Chondrocyte (in vitro differentiated cells): ENCODE data around the gene KLK7. TPM values are rescaled to one million over a fixed set of nuclear protein-coding genes. Genes with fewer than 3 reads are reported as not detected.

Source experiments
- DNase-seq: peaks from one replicate; pipeline ENCODE4 v3.0.0; 2021; ENCODE audit warnings: mixed read lengths, low spot score
- H3K27ac Mint-ChIP-seq: one replicate; pipeline ENCODE4 v1.8.0; 2021; ENCODE audit warnings: mild to moderate bottlenecking, moderate library complexity, mixed read lengths; ENCODE audit not compliant: unreplicated experiment
- H3K27me3 Mint-ChIP-seq: 2 replicates; pipeline ENCODE4 v1.8.0; 2021; ENCODE audit warnings: low read depth, mixed read lengths
- H3K36me3 Mint-ChIP-seq: 2 replicates; pipeline ENCODE4 v1.8.0; 2021; ENCODE audit warnings: low read depth, mixed read lengths
- H3K4me1 Mint-ChIP-seq: 2 replicates; pipeline ENCODE4 v1.8.0; 2021; ENCODE audit warnings: low read depth, mild to moderate bottlenecking, mixed read lengths
- H3K4me3 Mint-ChIP-seq: one replicate; pipeline ENCODE4 v1.8.0; 2021; ENCODE audit warnings: mild to moderate bottlenecking, moderate library complexity, mixed read lengths; ENCODE audit not compliant: unreplicated experiment
- H3K9me3 Mint-ChIP-seq: 2 replicates; pipeline ENCODE4 v1.8.0; 2021; ENCODE audit warnings: low read depth, mixed read lengths
- CTCF ChIP-seq: fragments of 200-600 bp; sonication (generic); IDR thresholded peaks from 2 replicates; pipeline ENCODE4 v1.5.0; 2021; ENCODE audit warnings: antibody characterized with exemption, mild to moderate bottlenecking, moderate library complexity
- total RNA-seq: library from RNA; stranded (reverse); gene quantifications from 3 replicates; pipeline ENCODE4 v1.2.1, GENCODE V29; 2021

Gene KLK7
- total RNA-seq, 1 donor from 2014 or later = not detected

GRCh38 chr19:50982186-50982585 lies 1.5 kb downstream of the KLK7 start:
- Mint-ChIP-seq H3K4me1 (no peaks in the 10 kb centered on the region), H3K36me3 (no peaks in the 10 kb centered on the region), H3K9me3 (peaks cover 10% of the 10 kb centered on the region), H3K27ac (no peak overlapping the region), H3K27me3 (peaks cover 10% of the 10 kb centered on the region), H3K4me3 (no peak overlapping the region)
- no peak for DNase-seq
- no peak for TF ChIP-seq CTCF

DNA sequence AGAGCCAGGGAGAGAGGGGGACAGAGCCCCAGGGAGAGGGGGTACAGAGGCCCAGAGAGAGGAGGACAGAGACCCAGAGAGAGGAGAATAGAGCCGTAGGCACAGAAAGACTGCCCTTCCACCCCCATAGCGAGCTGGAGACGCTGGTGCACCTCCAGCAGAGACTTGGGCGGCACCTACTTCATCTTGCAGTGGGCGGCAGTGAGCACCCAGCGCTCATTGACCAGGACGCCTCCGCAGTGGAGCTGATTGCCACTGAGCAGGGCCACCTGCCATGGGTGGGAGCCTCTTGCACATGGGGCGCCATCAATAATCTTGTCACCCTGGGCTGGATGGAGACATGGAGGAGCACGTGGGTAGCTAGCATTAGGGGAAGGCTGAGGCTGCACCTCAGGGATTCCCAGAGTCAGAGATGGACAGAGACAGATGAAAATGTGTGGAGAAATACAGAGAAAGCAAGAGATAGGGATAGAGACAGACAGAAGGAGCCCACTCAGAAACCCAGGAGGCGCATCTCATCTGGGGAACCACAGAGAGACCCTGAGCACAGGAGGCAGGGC lies 2.0 kb downstream of the KLK7 start:
- peaks cover 12% of the 10 kb centered on the region for H3K9me3 Mint-ChIP-seq
- no peaks in the 10 kb centered on the region for H3K36me3 Mint-ChIP-seq
- H3K27me3 Mint-ChIP-seq = peaks cover 10% of the 10 kb centered on the region
- no peak overlapping the region for H3K4me3 Mint-ChIP-seq
- H3K4me1 Mint-ChIP-seq = no peaks in the 10 kb centered on the region
- no peak overlapping the region for H3K27ac Mint-ChIP-seq
- DNase-seq = no peak
- TF ChIP-seq CTCF = no peak

DNA sequence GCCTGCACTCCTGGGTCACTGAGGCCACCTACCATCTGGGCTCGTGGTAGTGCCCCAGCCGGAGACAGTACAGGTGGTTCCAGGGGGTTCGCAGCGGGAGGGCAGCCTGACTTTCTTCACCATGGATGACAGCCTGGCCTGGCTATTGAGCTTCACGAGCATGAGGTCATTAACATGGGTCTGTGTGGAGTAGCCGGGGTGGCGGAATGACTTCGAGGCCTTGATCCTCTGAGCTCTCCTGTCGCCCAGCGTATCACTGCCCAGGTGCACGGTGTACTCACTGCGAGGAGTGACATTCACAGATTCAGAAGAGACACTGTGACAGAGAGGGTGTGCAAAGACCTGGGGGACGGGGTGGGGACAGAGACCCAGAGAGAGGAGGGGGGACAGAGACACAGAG lies 3.5 kb downstream of the KLK7 start:
- no peak for TF ChIP-seq CTCF
- no peak for DNase-seq
- Mint-ChIP-seq H3K4me1 (no peaks in the 10 kb centered on the region), H3K4me3 (no peak overlapping the region), H3K27me3 (peaks cover 10% of the 10 kb centered on the region), H3K36me3 (no peaks in the 10 kb centered on the region), H3K27ac (no peak overlapping the region), H3K9me3 (peaks cover 6% of the 10 kb centered on the region)

GRCh38 chr19:50979758-50980157 lies 4.0 kb downstream of the KLK7 start:
- no peaks in the 10 kb centered on the region for H3K4me1 Mint-ChIP-seq
- H3K27ac Mint-ChIP-seq = no peak overlapping the region
- H3K4me3 Mint-ChIP-seq = no peak overlapping the region
- peaks cover 3% of the 10 kb centered on the region for H3K9me3 Mint-ChIP-seq
- H3K27me3 Mint-ChIP-seq = peaks cover 10% of the 10 kb centered on the region
- no peaks in the 10 kb centered on the region for H3K36me3 Mint-ChIP-seq
- no peak for DNase-seq
- TF ChIP-seq CTCF = no peak

DNA sequence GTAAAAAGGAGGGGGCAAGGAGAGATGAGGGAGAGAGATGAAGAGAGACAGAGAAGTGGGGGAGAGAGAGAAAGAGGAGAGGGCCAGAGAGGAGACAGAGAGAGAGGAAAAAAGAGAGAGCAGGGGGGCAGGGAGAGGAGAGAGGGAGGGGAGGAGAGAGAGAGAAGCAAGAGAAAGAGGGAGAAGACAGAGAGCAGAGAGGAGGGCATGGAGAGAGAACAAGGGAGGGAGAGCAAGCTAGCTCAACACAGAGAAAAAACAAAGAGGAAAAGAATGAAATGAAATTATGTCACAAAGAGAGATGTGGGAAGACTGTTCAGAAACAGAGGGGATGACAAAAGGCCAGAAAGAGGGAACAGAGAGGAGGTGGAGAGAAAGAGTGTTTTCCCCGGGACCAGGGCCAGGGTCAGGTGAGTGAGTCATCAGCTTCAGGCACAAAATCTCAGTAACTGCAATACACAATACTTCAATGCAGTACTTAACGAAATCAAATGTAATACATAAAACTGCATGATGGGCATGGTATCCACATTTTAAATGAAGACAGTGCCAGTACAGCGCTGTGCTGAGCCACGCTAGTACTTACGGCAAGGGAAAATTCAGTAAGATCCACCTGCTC lies 4.8 kb downstream of the KLK7 start:
- no peak for DNase-seq
- no peaks in the 10 kb centered on the region for H3K36me3 Mint-ChIP-seq
- H3K4me3 Mint-ChIP-seq = no peak overlapping the region
- no peak for TF ChIP-seq CTCF
- no peak overlapping the region for H3K27ac Mint-ChIP-seq
- H3K4me1 Mint-ChIP-seq = no peaks in the 10 kb centered on the region
- peaks cover 12% of the 10 kb centered on the region for H3K27me3 Mint-ChIP-seq
- peaks cover 3% of the 10 kb centered on the region for H3K9me3 Mint-ChIP-seq
